A549 (cell line): Measurements from ENCODE around the gene IRF2BPL. TPM values are rescaled to one million over a fixed set of nuclear protein-coding genes. Genes with fewer than 3 reads are reported as not detected.

Experiments used
- ATAC-seq, 2 experiments: fragments of 200-7000 bp in 1 of 2; fragments of >200 bp in 1 of 2; cut with Nextera tagmentation in 1 of 2; cut with Tn5 transposase in 1 of 2; 3 replicates each; pipeline versions ENCODE4 v1.8.0 to v1.9.1; 2018 to 2020; ENCODE audit warnings: mild to moderate bottlenecking in 1 of 2, moderate library complexity in 1 of 2
- CTCF ChIA-PET: fragments of 300-600 bp; sonication (Branson Sonifier 250); formaldehyde crosslinking; extraction: SDS; loops from one replicate; lab custom pipeline; 2021; ENCODE audit warnings: antibody characterized with exemption, inconsistent platforms; lab: Yijun Ruan, JAX
- POLR2A ChIA-PET: fragments of 350-600 bp; formaldehyde crosslinking; extraction: SDS; loops from one replicate; lab custom pipeline; 2021; ENCODE audit warnings: antibody characterized with exemption, inconsistent platforms; lab: Yijun Ruan, JAX
- DNase-seq, 2 experiments: peaks; one replicate each; pipeline versions ENCODE4 v3.0.0 to v3.0.0-alpha.2; 2011 to 2016; ENCODE audit warnings: low read depth in 1 of 2, low spot score in 1 of 2
- FAIRE-seq: peaks from 2 replicates; lab custom pipeline; 2011; peaks lifted over from hg19 to GRCh38; lab: Jason Lieb, UNC
- H3K27ac ChIP-seq, 2 experiments: fragments of >200 bp; sonication (Bioruptor Twin); formaldehyde crosslinking; 3 replicates each; pipeline ENCODE4 v1.5.1; 2016 to 2017
- H3K4me1 ChIP-seq: fragments of >200 bp; sonication (Bioruptor Twin); formaldehyde crosslinking; 3 replicates; pipeline ENCODE4 v1.6.1; 2016
- H3K4me2 ChIP-seq: fragments of >200 bp; sonication (Bioruptor Twin); formaldehyde crosslinking; 3 replicates; pipeline ENCODE4 v1.6.1; 2016
- H3K4me3 ChIP-seq: fragments of >200 bp; sonication (Bioruptor Twin); formaldehyde crosslinking; 3 replicates; pipeline ENCODE4 v1.5.1; 2016
- H3K9me3 ChIP-seq: fragments of >200 bp; sonication (Bioruptor Twin); formaldehyde crosslinking; 3 replicates; pipeline ENCODE4 v1.6.1; 2016
- CHD2 ChIP-seq: fragments of 150-350 bp; IDR thresholded peaks from 2 replicates; pipeline ENCODE4 v1.6.1; 2014; ENCODE audit warnings: low read length; ENCODE audit not compliant: partially characterized antibody
- CTCF ChIP-seq: fragments of >200 bp; sonication (Bioruptor Twin); formaldehyde crosslinking; IDR thresholded peaks from 3 replicates; pipeline ENCODE4 v1.5.1; 2016
- E2F6 ChIP-seq: IDR thresholded peaks from 2 replicates; pipeline ENCODE4 v1.6.1; 2012; ENCODE audit warnings: low read depth, borderline replicate concordance
- ELK1 ChIP-seq: fragments of 150-350 bp; IDR thresholded peaks from 2 replicates; pipeline ENCODE4 v1.6.1; 2014; ENCODE audit warnings: low read depth, mild to moderate bottlenecking, low read length
- EP300 ChIP-seq, 2 experiments: fragments of >200 bp; sonication (Bioruptor Twin); formaldehyde crosslinking; IDR thresholded peaks; 2 replicates in 1 of 2; 3 replicates in 1 of 2; pipeline ENCODE4 v1.6.1; 2016 to 2017
- FOXS1 ChIP-seq: fragments of 250-450 bp; sonication (Bioruptor Pico); IDR thresholded peaks from 2 replicates; pipeline ENCODE4 v1.5.0; 2020; ENCODE audit warnings: mild to moderate bottlenecking, moderate library complexity
- HEYL ChIP-seq: fragments of 250-450 bp; sonication (Bioruptor Pico); IDR thresholded peaks from 2 replicates; pipeline ENCODE4 v1.8.0; 2021; ENCODE audit warnings: mild to moderate bottlenecking, moderate library complexity
- JUNB ChIP-seq: fragments of >200 bp; sonication (Bioruptor Twin); formaldehyde crosslinking; IDR thresholded peaks from 2 replicates; pipeline ENCODE4 v1.6.1; 2016
- MAFK ChIP-seq: fragments of 450-650 bp; IDR thresholded peaks from 2 replicates; pipeline ENCODE4 v1.6.1; 2014; ENCODE audit not compliant: partially characterized antibody
- SREBF2 ChIP-seq: fragments of 450-650 bp; IDR thresholded peaks from 2 replicates; pipeline ENCODE4 v1.6.1; 2014; ENCODE audit warnings: mild to moderate bottlenecking, moderate library complexity
- TFCP2L1 ChIP-seq: fragments of 250-450 bp; sonication (Bioruptor Pico); IDR thresholded peaks from 2 replicates; pipeline ENCODE4 v1.5.0; 2021; ENCODE audit warnings: mild to moderate bottlenecking
- USF2 ChIP-seq: fragments of 450-650 bp; IDR thresholded peaks from 2 replicates; pipeline ENCODE4 v1.6.1; 2014; ENCODE audit warnings: antibody characterized with exemption
- ZFP36 ChIP-seq: fragments of 450-650 bp; IDR thresholded peaks from 2 replicates; pipeline ENCODE4 v1.6.1; 2014; ENCODE audit warnings: borderline replicate concordance; ENCODE audit not compliant: partially characterized antibody
- WGBS: methylation state at CpG from one replicate; pipeline ENCODE4 v1.1.6; 2017; ENCODE audit errors: missing lambda C conversion rate; 5-methylcytosine and 5-hydroxymethylcytosine counted together
- polyA plus RNA-seq, 4 experiments: library from polyadenylated mRNA; depleted of rRNA in 3 of 4; stranded (reverse); fragments of >200 nt; fragmentation: RNase III in 1 of 4; extraction: RNeasy Plus Mini Kit Qiagen cat#74134 plus additional on column Dnase treatment in 1 of 4; gene quantifications; 2 replicates in 3 of 4; 3 replicates in 1 of 4; pipeline ENCODE4 v1.2.3, GENCODE V29; 2011 to 2017
- TF ChIP-seq, protein P1 (sequence below): fragments of 250-450 bp; sonication (Bioruptor Pico); IDR thresholded peaks from 2 replicates; pipeline ENCODE4 v1.5.0; 2020; ENCODE audit warnings: low read depth, mild to moderate bottlenecking, moderate library complexity

IRF2BPL gene
- polyA plus RNA-seq, 2 of the 4 experiments (the other 2 are of a cell fraction), result 18.1 to 28.3 TPM

DNA sequence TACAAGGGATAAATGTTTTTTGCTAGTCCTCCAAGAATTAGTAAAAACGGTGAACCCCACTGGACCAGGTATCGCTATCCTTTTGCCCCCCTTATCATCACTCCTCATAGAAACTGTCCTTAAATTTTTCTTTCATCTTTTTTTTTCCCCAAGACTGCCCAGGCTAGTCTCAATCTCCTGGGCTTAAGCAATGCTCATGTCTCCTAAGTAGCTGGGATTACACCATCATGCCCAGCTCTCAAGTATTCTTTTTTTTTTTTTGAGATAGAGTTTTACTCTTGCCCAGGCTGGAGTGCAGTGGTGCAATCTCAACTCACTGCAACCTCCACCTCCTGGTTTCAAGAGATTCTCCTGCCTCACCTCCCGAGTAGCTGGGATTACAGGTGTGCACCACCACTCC lies 9.7 kb downstream of the IRF2BPL start:
- ATAC-seq (no peak), FAIRE-seq (no peak), DNase-seq (no peak)
- H3K4me2 ChIP-seq, result no peak overlapping the region
- no peak for TF ChIP-seq TFCP2L1
- TF ChIP-seq FOXS1 (CRISPR knock-in tag), result no peak
- TF ChIP-seq EP300 (IDR thresholded peaks at IDR 0.05), result no peak
- TF ChIP-seq ZFP36, result no peak
- WGBS, result 90% methylated on average over 3 of the region's 3 CpGs
- H3K4me1 ChIP-seq, result peaks cover 21% of the 10 kb centered on the region
- CTCF ChIA-PET, result interaction anchor here (0.7 to 28.2 kb wide), 6 partner anchors 9 to 547 kb away, joined by 3 to 481 read pairs (median 9); no protein-coding TSS in a partner anchor
- H3K4me3 ChIP-seq, result no peak overlapping the region
- H3K27ac ChIP-seq, result no peak overlapping the region
- POLR2A ChIA-PET, result no interaction called here
- no peaks in the 10 kb centered on the region for H3K9me3 ChIP-seq

- H3K27ac ChIP-seq, result peak overlapping the region in 1 of 2 experiments; percentile 29; a peak in 1 of 6 replicates
- 83% methylated on average over 2 of the region's 2 CpGs for WGBS
- ChIA-PET CTCF (interaction anchor here (0.9 to 28.2 kb wide), 7 partner anchors 13 to 144 kb away, joined by 3 to 481 read pairs (median 3); no protein-coding TSS in a partner anchor), POLR2A (interaction anchor here (2.1 kb wide), 1 partner anchor 10 kb away, joined by 5 read pairs; no protein-coding TSS in a partner anchor)
- no peaks in the 10 kb centered on the region for H3K9me3 ChIP-seq
- H3K4me1 ChIP-seq, result peaks cover 10% of the 10 kb centered on the region
- no peak for FAIRE-seq
- H3K4me3 ChIP-seq, result no peak overlapping the region
- no peak for ATAC-seq
- no peak overlapping the region for H3K4me2 ChIP-seq
- DNase-seq, result no peak
- TF ChIP-seq JUNB (no peak), CHD2 (no peak), MAFK (no peak), EP300 (IDR thresholded peaks at IDR 0.05) (no peak)
Observed at GRCh38 chr14:77017666-77018065, 10.8 kb downstream of the IRF2BPL start.

GRCh38 chr14:77014734-77015133 lies 13.8 kb downstream of the IRF2BPL start:
- TF ChIP-seq ELK1 (no peak), CTCF (no peak), E2F6 (no peak), USF2 (no peak), MAFK (no peak), SREBF2 (no peak), HEYL (CRISPR knock-in tag) (no peak)
- TF ChIP-seq, protein P1, sequence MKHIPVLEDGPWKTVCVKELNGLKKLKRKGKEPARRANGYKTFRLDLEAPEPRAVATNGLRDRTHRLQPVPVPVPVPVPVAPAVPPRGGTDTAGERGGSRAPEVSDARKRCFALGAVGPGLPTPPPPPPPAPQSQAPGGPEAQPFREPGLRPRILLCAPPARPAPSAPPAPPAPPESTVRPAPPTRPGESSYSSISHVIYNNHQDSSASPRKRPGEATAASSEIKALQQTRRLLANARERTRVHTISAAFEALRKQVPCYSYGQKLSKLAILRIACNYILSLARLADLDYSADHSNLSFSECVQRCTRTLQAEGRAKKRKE (CRISPR knock-in tag), result no peak
- TF ChIP-seq, all 56 proteins: peak for 0
- Histone ChIP-seq H3K27ac (peak overlapping the region in 1 of 2 experiments; percentile 49; a peak in 2 of 6 replicates), H3K4me2 (no peak overlapping the region), H3K4me1 (no peaks in the 10 kb centered on the region), H3K4me3 (no peak overlapping the region), H3K9me3 (no peaks in the 10 kb centered on the region)
- ChIA-PET CTCF (interaction anchor here (0.9 to 28.2 kb wide), 10 partner anchors 9 to 139 kb away, joined by 3 to 481 read pairs (median 4); no protein-coding TSS in a partner anchor), POLR2A (no interaction called here)
- WGBS, result 88% methylated on average over 7 of the region's 7 CpGs
- DNase-seq, result no peak
- FAIRE-seq, result no peak
- ATAC-seq, result no peak
